ENCODE results near the gene SGCA.

SGCA gene

DNA sequence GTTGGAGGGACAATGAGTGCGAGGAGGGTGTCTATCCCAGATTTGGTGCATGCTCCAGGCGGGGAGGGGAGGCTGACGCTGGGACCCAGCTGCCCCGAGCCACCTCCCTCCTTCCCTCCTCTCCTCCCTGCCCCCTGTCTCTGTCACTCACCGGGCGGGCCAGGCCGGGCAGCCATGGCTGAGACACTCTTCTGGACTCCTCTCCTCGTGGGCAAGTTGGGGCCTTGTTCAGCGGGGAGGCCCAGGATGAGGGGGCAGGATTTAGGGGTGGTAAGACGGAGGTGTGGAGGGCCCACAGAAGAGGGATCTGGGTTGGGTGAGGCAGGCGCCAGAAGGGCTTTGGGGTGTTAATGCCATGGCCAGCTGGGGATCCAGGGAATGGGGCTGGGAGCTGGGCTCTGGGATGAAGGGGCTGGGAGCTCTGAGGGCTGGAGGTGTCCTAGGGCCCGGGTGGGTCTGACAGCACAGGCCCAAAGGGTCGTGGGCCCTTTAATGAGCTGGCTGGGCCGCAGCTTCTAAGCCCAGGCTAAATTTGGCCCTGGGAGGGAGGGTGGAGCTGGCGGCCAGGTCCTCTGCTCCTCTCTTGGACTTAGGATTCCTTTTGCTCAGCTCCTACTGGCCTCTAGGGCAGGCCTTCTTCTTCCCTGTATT lies at the start of gene SGCA:
SGCA (plus strand) TSS at position 139 of the 651 bp plus-strand sequence; CDS start at position 175, 36 bp downstream.
- DNase-seq (ENCODE audit: low read depth in 2 of 2): no peak

DNA sequence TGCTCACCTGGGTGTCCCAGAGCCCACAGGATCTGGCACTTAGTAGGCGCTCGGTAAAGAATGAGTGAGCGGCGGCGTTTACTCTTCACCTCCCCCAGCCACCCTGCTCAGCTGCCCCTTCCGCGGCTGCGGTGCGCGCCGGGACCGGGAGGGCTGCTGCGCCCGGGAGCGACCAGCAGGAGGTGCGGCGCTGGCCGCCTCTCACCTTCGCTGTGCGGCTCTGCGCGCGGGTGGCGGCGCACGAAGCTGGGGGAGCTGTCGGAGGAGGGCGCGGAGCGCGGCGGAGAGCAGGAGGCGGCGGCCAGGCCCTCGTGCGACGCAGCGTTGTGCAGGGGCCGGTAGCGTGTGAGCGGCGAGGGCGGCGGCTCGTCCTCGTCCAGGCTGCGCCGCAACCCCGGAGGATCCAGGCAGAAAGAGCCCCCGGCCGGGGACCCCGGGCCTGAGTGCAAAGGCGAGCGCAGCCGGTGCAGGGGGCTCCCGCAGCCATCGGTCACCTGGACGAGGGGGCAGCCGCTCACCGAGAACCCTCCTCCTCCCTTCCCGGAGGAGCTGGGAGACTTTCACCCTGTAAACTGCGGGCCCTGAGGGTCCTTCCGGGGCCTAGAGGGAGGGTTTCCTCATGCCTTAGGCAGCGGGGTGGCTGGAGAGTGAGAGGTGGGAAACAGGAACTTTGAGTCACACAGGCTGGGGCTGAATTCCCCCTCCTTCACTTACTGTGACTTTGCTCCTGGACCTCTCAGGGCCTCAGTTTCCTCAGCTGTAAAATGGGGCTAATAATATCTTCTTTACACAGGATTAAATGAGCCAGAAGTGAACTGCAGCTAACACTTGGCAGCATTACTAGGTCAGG lies 48.4 kb upstream of the SGCA start:
- peak; percentile 36 to 39 for DNase-seq (ENCODE audit: low read depth in 2 of 2)

DNA sequence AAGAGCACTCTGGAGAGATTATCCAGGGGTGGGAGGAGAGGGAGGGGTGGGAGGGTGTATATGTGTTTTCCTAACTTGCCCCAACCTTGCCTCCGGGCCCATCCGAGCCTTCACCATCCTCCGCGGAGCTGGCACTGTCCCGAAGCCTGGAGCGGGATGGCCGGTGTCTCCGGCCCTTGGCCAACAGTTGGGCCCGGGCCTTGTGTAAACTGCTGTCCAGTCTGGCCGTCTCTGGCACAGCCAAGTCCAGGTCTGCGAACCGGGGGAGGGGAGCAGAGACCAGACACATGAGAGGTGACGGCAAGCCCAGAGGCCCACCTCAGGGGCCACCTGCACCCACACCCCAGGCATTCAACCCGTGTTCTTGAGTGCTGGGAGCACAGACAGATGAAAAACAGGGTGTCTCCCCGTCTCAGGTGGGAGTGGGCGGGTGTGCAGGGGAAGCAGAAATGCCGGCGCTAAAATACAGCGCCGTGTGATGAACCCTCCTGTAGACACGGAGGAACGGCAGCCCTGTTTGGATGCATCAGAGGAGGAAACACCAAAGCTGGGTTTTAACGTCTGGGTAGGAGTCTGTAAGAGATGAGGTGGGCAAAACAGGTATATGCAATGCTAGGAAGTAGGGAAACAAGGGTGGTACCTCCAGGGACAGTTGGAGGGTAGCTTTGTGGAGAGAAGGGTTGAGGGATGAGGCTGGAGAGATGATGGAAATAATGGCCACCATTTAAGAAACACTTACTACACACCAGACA lies 47.6 kb upstream of the SGCA start:
- no peak for DNase-seq (ENCODE audit: low read depth in 2 of 2)

DNA sequence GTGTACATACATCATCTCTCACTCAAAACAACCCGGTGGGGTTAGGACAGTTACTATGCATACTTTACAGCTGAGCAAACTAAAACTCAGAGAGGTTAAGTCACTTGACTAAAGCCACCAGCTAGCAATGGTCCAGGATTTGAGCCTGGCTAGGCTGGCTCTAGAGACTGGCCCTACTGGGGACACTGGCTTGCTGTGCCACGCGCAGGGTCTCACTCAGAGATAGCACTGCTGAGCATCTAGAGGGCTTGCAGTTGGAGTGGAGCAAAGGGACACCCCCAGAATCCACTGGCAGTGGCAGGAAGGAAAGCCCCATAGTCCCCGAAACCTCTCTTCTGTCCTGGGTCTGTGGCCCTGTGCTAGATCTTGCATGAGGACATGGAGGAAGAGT lies 47.0 kb upstream of the SGCA start:
- no peak for DNase-seq (ENCODE audit: low read depth in 2 of 2)

DNA sequence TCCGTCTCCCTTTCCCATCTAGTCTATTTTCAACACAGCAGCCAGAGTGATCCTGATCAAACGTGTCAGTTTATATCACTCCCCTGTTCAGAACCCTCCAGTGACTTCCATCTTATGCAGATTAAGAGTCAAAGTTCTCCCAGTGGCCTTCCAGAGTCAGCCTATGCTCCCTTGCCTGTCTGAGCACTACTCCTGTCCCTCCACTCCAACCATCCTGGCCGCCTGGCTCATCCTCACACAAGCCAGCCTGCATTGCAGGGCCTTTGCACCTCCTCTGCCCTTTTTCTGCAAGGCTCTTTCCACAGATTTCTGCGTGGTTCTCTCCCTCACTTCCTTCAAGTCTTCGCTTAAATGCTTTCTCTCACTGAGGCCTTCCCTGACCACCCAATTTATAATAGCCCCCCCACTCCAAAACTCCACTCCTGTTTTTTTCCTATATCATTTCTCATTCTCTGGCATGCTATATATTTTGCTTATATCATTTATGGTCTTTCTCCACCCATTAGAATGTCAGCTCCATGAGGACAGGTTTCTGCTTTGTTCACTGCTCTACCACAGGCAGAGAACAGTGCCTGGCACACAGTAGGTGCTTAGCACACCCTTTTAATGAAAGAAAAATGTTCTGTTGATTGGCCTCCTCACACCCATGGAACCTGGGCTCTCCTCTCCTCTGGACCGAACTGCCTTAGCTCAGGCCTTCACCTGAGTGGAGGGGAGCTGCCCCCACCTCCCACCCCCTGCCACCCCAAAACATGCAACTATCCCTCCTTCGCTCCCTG lies 45.1 kb upstream of the SGCA start:
- no peak for DNase-seq (ENCODE audit: low read depth in 2 of 2)

DNA sequence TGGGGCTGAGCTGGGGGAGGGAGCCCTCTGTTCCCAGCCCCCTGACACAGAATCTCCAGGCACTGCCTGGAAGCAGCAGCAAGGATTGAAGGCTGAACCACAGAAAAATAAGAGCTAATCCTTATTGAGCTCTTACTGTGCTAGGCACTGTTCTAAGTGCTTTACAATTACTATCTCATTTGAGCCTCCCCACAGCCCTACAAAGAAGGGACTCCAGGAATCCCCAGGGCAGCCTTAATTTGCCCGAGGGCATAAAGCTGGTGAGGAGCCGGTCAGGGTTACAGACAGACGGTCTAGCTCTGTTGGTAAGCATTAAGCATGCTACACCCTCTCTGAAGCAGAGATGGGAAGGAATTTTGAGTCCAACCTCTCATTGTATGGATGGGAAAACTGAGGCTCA lies 42.9 kb upstream of the SGCA start:
- DNase-seq (ENCODE audit: low read depth in 2 of 2): no peak

DNA sequence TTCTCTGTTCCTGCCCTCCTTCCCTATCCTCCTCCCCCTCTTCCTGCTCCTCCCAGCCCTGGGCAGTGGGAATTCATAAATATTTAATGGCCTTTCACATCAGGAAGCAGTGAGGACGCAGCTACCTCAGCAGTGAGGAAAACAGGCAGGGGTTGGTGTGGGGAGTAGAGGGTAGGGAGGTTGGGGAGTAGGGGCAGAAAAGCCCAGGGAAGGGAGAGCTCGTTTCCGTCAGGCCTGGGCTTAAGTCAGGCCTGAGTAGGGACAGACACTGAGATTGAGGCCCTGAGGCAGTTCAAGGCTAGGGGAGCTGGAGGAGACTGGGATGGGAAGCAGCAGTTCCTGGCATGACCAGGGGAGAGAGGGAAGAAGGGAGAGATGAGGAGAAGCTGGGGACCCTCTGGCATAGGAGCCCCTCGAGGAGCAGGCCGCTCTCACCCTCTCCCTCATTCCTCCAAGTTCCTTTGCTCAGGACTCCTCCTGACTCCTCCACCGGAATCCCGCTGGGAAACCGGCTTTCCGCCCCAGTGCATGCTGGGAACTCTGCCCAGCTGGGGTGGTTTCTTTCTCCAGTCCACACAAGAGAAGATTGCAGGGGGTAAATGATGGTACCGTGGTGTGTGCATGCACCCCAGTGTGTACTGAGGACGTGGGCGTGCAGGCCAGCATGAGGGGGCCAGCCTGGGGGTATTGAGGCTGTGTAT lies 42.0 kb upstream of the SGCA start:
- no peak for DNase-seq (ENCODE audit: low read depth in 2 of 2)

DNA sequence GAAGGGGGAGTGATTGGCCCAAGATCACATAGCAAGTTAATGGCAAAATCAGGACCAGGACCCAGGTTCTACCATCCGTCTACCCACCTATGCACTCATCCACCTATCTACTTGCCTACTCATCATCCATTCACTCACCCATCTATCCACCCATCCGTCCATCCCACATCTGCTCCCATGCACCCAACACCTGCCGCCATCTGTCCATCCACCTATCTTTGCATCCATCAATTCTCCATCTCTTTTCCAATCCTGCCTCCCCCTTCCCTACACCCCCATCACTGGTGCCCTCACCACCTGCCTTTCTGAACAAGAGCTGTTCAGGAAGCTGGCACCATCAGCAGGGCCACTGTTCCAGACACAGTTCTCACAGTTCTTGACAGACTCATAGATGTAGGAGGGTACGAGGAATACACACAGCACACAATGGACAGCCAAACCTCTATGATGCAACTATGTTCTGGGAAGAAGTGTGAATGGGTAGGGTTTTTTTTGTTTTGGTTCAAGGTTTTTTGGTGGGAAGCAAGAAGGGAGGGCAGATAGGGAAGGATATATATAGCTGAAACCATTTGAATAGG lies 40.3 kb upstream of the SGCA start:
- no peak for DNase-seq (ENCODE audit: low read depth in 2 of 2)

DNA sequence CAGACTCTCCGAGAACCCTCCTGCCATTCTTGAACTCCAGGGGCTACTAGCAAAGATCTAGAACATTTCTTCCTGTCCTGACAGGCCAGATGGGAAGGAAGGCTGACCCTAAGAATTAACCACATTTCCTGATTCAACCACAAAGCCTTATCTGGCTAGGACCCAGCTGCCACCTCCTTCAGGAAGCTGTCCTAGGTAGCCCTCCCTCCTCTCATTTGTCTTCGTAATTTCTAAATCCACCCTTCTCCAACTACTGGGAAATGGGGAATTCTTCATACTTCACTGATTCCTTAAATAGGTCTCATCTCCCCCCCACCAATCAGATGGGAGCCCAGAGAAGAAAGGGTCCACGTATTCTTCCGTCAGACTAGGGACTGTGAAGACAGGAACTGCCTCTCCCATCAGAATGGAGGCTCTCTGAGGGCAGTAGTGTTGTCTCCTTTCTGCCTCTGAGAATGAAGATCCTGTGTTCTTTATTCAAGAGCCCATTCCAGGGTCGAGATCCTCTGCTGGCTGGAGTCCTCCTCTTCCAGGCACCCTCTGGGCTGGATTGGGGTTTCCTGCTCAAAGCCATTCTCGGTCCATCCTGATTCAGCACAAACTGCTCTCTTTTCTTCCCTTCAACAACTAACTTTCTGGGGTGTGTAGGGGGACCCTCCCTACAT lies 38.0 kb upstream of the SGCA start:
- no peak for DNase-seq (ENCODE audit: low read depth in 2 of 2)

DNA sequence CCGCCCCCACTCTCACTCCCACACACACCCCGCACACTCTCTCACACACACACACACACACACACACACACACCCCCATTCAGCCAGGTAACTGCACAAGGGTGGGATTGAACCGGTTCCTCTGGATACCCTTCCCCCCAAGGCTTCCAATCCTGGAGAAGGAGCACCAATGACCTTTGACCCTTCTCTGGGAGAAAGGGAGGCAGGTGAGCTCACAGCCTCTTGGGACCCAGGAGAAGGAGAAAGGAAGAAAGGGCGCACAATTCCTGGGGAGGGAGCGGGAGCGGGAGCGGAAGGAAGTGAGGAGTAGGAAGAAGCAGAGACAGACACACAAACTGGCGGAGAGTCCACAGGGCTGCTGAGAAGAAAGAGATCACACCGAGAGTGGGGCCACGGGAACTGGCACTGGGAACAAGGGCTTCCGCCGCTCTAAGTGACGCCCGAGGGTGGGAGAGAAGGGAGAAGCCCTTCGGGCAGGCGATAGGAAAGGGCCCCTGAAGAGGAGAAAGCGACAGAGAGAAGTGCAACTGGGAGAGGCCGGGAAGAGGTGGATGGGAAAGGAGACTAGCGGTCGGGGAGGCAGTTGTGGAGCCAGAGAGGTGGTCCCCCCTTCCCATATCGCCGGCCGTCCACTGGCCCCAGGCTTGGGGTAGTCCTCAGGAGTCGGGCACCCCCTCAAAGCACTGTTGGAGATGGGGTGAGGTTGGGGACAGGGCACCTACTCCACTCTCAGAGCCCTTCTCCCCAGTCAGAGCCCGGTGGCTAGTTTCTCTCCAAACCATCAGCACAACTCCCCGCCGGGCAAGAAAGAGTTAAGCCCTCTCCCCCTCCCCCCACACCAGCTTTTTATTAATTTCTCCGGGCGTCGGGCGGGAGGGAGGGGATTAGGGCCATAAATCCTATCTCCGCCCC lies 37.1 kb upstream of the SGCA start:
- DNase-seq (ENCODE audit: low read depth in 2 of 2): no peak

DNA sequence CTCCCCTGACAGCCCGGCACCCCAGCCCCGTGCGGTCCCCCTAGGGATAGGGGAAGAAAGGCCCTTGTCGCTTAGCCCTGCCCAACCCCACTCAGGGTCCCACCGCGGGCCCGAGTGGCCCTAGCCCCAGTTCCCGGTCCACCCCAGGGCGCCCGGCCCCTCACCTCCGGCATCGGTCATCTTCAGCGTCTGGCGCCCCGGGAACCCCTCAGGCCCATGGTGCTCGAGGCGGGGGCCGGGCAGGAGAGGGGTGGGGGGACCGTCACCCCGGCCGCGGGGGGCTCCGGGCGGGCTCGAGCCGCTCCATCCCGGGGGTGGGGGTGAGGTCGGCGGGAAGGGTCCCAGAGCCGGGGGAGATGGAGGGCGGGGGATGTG lies 36.5 kb upstream of the SGCA start:
- no peak for DNase-seq (ENCODE audit: low read depth in 2 of 2)

DNA sequence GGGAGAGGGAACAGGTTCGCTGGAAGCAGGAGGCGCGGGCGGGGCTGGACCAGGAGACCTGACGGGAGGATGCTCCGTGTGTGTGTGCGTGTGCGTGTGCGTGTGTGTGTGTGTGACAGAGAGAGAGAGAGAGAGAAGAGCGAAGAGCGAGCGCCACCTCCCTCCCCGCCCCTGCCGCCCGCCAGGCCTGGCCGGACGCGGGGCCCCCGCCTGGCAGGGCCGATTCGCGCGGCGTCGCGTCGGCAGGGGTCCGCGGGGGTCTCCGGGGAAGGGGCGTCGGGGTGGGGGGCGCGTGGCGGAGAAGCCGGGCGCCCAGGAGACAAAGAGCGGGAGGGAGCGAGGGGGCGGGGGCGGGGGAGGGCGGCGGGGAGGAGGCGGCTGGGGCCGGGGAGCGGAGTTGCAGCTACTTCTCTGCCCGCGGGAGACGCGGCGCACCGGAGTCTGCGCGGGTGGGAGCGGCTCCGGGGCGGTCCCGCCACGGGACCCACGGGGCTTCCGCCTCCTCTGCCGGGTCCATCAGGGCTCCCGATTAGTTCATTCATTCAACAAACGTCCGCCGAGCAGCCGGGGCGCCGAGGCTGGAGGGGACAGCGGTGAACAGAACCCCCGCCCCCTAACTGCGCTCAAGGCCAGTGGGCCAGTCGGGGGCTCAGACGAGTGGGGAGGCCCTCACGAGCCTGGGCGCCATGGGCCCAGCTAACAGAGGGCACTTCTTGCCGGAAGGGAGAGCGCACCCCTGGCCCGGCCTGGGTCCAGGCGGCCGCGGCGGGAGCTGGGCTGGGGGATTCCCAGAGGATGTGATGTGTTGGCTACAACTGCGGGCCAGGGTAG lies 35.9 kb upstream of the SGCA start, which contains the start of gene SAMD14:
SAMD14 (minus strand) TSS at position 433 of the 831 bp plus-strand sequence. CDS start 5,201 bp downstream, outside the sequence.
- no peak for DNase-seq (ENCODE audit: low read depth in 2 of 2)

DNA sequence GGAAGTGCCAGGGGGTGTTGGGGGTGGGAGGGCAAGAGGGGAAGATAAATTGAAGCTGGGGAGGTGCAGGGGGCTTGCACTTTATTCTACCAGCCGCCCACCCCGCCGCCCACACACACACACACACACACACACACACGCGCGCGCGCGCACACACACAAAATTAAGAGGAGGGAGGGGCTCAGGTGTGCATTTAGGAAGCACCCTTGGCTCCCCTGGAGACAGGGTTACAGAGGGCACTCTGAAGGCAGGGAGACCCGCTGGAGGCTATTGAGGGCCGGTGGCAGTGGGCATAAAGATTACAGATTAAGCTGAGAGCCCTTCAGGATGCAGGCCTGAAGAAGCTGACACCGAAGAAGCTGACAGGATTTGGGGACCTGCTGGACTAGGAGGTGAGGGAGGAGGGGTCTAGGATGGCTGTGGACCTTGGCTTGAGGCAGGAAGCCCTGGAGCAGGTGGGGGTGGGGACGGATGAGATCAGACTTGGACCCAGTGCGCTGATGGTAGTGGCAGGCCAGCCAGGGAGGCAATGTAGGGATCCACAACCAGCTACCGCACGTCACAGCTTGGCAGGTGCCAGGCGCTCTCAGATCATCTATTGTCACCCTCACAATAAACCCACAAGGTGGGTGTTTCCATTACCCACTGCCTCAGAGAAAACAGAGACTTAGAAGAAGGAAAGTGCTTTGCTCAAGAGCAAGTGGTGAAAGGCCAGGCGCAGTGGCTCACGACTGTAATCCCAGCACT lies 35.1 kb upstream of the SGCA start:
- DNase-seq (ENCODE audit: low read depth in 2 of 2): no peak

DNA sequence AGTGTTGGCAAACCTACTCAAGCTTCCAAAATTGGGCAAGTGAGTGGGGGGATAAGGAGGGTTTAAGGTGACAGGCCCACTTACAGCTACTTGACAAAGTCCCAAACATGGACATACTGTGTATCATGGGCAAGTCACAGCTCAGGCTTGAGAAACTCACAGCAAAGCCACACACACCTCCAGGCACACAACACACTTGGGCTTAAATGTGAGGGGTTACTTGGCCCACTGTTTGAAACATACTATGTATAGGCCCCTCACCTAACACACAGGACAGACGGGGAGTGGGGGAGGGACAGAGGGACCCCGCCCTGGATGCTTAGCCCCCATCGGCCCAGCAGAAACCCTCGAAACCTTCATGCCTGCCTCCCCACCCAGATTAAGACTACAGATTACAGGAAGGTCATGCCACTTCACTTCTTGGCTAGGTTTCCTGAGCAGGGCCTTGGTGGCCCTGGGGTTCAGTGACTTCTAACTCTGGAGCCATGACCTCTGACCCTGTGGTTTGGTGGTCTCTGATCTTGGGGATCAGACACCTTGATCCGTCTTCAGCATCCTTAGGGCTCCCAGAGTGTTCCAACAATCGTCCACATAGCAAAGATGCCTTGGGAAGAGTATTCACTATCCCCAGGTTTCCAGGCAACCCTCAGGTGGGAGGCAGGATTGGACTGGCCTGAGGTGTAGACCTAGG lies 33.6 kb upstream of the SGCA start:
- DNase-seq (ENCODE audit: low read depth in 2 of 2): no peak

DNA sequence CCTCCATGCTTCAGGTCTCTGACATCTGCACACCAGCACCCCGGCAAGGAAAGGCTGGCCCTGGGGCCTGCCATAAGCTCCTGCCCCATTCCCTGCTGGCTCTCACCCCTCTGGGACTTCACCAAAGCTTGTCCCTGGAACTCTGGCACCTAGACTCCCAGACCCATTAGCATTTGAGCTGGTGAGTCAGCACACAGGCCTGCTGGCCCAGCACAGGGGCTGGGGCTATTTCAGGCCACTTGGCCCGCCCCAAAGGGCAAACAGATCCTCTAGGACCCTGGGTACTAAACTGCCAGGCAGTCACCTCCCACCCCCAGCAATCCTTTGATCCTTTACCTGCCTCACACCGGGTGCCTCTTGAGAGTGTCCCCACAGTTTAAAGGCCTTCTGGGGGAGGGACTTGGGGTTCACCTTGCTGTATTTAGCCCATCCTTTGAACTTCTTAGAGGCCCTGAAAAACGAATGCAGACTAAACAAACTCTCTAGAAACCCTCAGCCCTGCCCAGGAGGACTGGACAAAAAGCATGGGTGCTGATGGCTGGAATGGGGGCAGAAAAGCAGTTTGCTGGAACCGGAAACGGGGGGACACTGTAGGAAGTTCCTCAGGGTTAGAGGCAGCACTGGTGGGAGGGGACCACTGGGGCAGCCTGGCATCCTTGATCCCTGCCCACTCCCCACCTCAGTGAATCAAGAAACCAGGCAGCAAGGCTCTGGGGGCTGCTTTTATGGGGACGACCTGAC lies 32.6 kb upstream of the SGCA start:
- DNase-seq (ENCODE audit: low read depth in 2 of 2): no peak

DNA sequence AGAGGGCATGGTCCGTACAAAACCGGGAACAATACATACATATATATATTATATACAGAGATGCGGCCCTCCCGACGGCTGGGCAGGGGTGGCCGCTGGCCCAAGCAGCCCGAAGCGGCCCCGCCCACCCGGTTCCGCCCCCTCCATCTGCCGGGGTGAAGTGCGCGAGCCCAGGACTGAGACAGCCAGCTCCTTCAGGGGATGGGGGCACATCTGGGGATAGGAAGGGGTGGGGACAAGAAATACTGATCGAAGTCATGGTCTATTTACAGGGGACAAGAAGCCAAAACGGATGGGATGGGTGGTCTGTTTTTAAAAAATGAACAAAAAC lies 32.1 kb upstream of the SGCA start:
- no peak for DNase-seq (ENCODE audit: low read depth in 2 of 2)
